Skin epidermis (tissue), 12 donors: ENCODE results near the gene DMC1.

Source experiments
- H3K27ac ChIP-seq, 21 experiments: fragments of 200-600 bp; sonication (generic) in 11 of 21; one replicate each; pipeline ENCODE4 v1.5.0; 2020; ENCODE audit warnings: mild to moderate bottlenecking in 3 of 21, inconsistent platforms in 2 of 21, moderate library complexity in 2 of 21
- H3K4me3 ChIP-seq, 7 experiments: fragments of 200-600 bp; sonication (generic) in 2 of 7; one replicate each; pipeline ENCODE4 v1.5.0; 2020; ENCODE audit warnings: inconsistent platforms in 2 of 7, mild to moderate bottlenecking in 2 of 7, moderate library complexity in 1 of 7

Gene DMC1

GRCh38 chr22:38569181-38569971, 607 bp downstream of the DMC1 start:
- Histone ChIP-seq H3K4me3 (peak overlapping the region; percentile 44 to 70 (median 45)), H3K27ac (peak overlapping the region in 12 of 21 experiments; percentile 1 to 83 (median 50))

- H3K27ac ChIP-seq: peak overlapping the region in 1 of 21 experiments; percentile 2
Measured at GRCh38 chr22:38567531-38568285, 2.3 kb downstream of the DMC1 start.

GRCh38 chr22:38566726-38567504, 3.1 kb downstream of the DMC1 start:
- H3K4me3 ChIP-seq: no peak overlapping the region
- H3K27ac ChIP-seq: no peak overlapping the region

More at GRCh38 chr22:38567531-38568285, 2.3 kb downstream of the DMC1 start:
- no peak overlapping the region for H3K4me3 ChIP-seq

- Histone ChIP-seq H3K27ac (no peak overlapping the region), H3K4me3 (no peak overlapping the region)
Measured at GRCh38 chr22:38565441-38565840, 4.5 kb downstream of the DMC1 start.

GRCh38 chr22:38564669-38565068, 5.3 kb downstream of the DMC1 start:
- Histone ChIP-seq H3K27ac (no peak overlapping the region), H3K4me3 (no peak overlapping the region)

- H3K4me3 ChIP-seq: no peak overlapping the region
- H3K27ac ChIP-seq: no peak overlapping the region
Measured at GRCh38 chr22:38554281-38554680, 15.7 kb downstream of the DMC1 start.

GRCh38 chr22:38549101-38549894, 20.7 kb downstream of the DMC1 start:
- H3K4me3 ChIP-seq: no peak overlapping the region
- H3K27ac ChIP-seq: peak overlapping the region in 1 of 21 experiments; percentile 63

GRCh38 chr22:38540701-38541100, 29.3 kb downstream of the DMC1 start:
- Histone ChIP-seq H3K4me3 (no peak overlapping the region), H3K27ac (no peak overlapping the region)

- H3K4me3 ChIP-seq: no peak overlapping the region
Measured at GRCh38 chr22:38531251-38531938, 38.6 kb downstream of the DMC1 start.

GRCh38 chr22:38524429-38524828, 45.6 kb downstream of the DMC1 start:
- H3K27ac ChIP-seq: no peak overlapping the region
- H3K4me3 ChIP-seq: no peak overlapping the region

More at GRCh38 chr22:38531251-38531938, 38.6 kb downstream of the DMC1 start:
- H3K27ac ChIP-seq: peak overlapping the region in 1 of 21 experiments; percentile 47

GRCh38 chr22:38523479-38523878, 46.5 kb downstream of the DMC1 start:
- no peak overlapping the region for H3K4me3 ChIP-seq
- no peak overlapping the region for H3K27ac ChIP-seq

GRCh38 chr22:38523029-38523428, 47.0 kb downstream of the DMC1 start:
- Histone ChIP-seq H3K27ac (no peak overlapping the region), H3K4me3 (no peak overlapping the region)

GRCh38 chr22:38519453-38520250, 50.3 kb downstream of the DMC1 start:
- Histone ChIP-seq H3K4me3 (no peak overlapping the region), H3K27ac (no peak overlapping the region)

- no peak overlapping the region for H3K27ac ChIP-seq
- no peak overlapping the region for H3K4me3 ChIP-seq
Measured at GRCh38 chr22:38518620-38519019, 51.4 kb downstream of the DMC1 start.

- no peak overlapping the region for H3K4me3 ChIP-seq
- H3K27ac ChIP-seq: no peak overlapping the region
Measured at GRCh38 chr22:38513063-38513462, 56.9 kb downstream of the DMC1 start.

- no peak overlapping the region for H3K4me3 ChIP-seq
- H3K27ac ChIP-seq: no peak overlapping the region
Measured at GRCh38 chr22:38510416-38510970, 59.5 kb downstream of the DMC1 start.

- Histone ChIP-seq H3K27ac (peak within 1 kb of the TSS; percentile 89 to 100 (median 100)), H3K4me3 (peak within 1 kb of the TSS; percentile 68 to 97 (median 87))
Measured at GRCh38 chr22:38506118-38506962, 63.6 kb downstream of the DMC1 start, which contains the start of gene DDX17. Gene DDX17, minus strand, starts transcription at chr22:38506311.
